ENCODE data around the gene GNA12.

The GNA12 gene

GRCh38 chr7:2761801-2762497 lies 82.2 kb downstream of the GNA12 start:
- Mint-ChIP-seq H3K27me3 (no peaks in the 10 kb centered on the region), H3K4me1 (peaks cover 36% of the 10 kb centered on the region), H3K4me3 (no peak overlapping the region), H3K36me3 (ENCODE audit: insufficient read depth) (peaks cover 3% of the 10 kb centered on the region), H3K27ac (ENCODE audit: low read depth) (no peak overlapping the region), H3K9me3 (no peaks in the 10 kb centered on the region)
- no peak for DNase-seq (ENCODE audit: low spot score in 2 of 2)
- ATAC-seq (replicated peaks; ENCODE audit: extremely low read depth, poor library complexity, severe bottlenecking), result no peak

- H3K4me3 Mint-ChIP-seq, result peak overlapping the region; percentile 37
- DNase-seq (ENCODE audit: low spot score in 2 of 2), result no peak
- H3K9me3 Mint-ChIP-seq, result no peaks in the 10 kb centered on the region
- ATAC-seq (replicated peaks; ENCODE audit: extremely low read depth, poor library complexity, severe bottlenecking), result no peak
- H3K4me1 Mint-ChIP-seq, result peaks cover 36% of the 10 kb centered on the region
- peaks cover 3% of the 10 kb centered on the region for H3K36me3 Mint-ChIP-seq (ENCODE audit: insufficient read depth)
- H3K27me3 Mint-ChIP-seq, result no peaks in the 10 kb centered on the region
- H3K27ac Mint-ChIP-seq (ENCODE audit: low read depth), result peak overlapping the region; percentile 19
Measured at GRCh38 chr7:2761131-2761624, 82.9 kb downstream of the GNA12 start.

- H3K4me1 Mint-ChIP-seq, result peaks cover 36% of the 10 kb centered on the region
- peak overlapping the region; percentile 19 for H3K27ac Mint-ChIP-seq (ENCODE audit: low read depth)
- H3K4me3 Mint-ChIP-seq, result peak overlapping the region; percentile 37
- ATAC-seq (replicated peaks; ENCODE audit: extremely low read depth, poor library complexity, severe bottlenecking), result peak; percentile 47
- H3K9me3 Mint-ChIP-seq, result no peaks in the 10 kb centered on the region
- peak in 1 of 2 donors; percentile 31 for DNase-seq (ENCODE audit: low spot score in 2 of 2)
- no peaks in the 10 kb centered on the region for H3K27me3 Mint-ChIP-seq
- peaks cover 5% of the 10 kb centered on the region for H3K36me3 Mint-ChIP-seq (ENCODE audit: insufficient read depth)
Measured at GRCh38 chr7:2760098-2760889, 83.8 kb downstream of the GNA12 start.

GRCh38 chr7:2759736-2760097 lies 84.4 kb downstream of the GNA12 start:
- ATAC-seq (replicated peaks; ENCODE audit: extremely low read depth, poor library complexity, severe bottlenecking) (no peak), DNase-seq (ENCODE audit: low spot score in 2 of 2) (no peak)
- H3K36me3 Mint-ChIP-seq (ENCODE audit: insufficient read depth), result peaks cover 5% of the 10 kb centered on the region
- no peak overlapping the region for H3K27ac Mint-ChIP-seq (ENCODE audit: low read depth)
- H3K4me1 Mint-ChIP-seq, result peaks cover 36% of the 10 kb centered on the region
- no peaks in the 10 kb centered on the region for H3K27me3 Mint-ChIP-seq
- H3K4me3 Mint-ChIP-seq, result peak overlapping the region; percentile 51
- no peaks in the 10 kb centered on the region for H3K9me3 Mint-ChIP-seq

GRCh38 chr7:2758673-2759616 lies 85.2 kb downstream of the GNA12 start:
- H3K4me3 Mint-ChIP-seq, result peak overlapping the region; percentile 51
- ATAC-seq (replicated peaks; ENCODE audit: extremely low read depth, poor library complexity, severe bottlenecking), result peak; percentile 55

GRCh38 chr7:2757904-2758672 lies 86.0 kb downstream of the GNA12 start:
- peak overlapping the region; percentile 9 for H3K4me3 Mint-ChIP-seq
- ATAC-seq (replicated peaks; ENCODE audit: extremely low read depth, poor library complexity, severe bottlenecking) (peak; percentile 59), DNase-seq (ENCODE audit: low spot score in 2 of 2) (no peak)
- no peaks in the 10 kb centered on the region for H3K27me3 Mint-ChIP-seq
- H3K27ac Mint-ChIP-seq (ENCODE audit: low read depth), result peak overlapping the region; percentile 63
- no peaks in the 10 kb centered on the region for H3K9me3 Mint-ChIP-seq
- peaks cover 36% of the 10 kb centered on the region for H3K4me1 Mint-ChIP-seq
- peaks cover 5% of the 10 kb centered on the region for H3K36me3 Mint-ChIP-seq (ENCODE audit: insufficient read depth)

More at GRCh38 chr7:2758673-2759616, 85.2 kb downstream of the GNA12 start:
- H3K27me3 Mint-ChIP-seq, result no peaks in the 10 kb centered on the region
- no peaks in the 10 kb centered on the region for H3K9me3 Mint-ChIP-seq
- peaks cover 3% of the 10 kb centered on the region for H3K36me3 Mint-ChIP-seq (ENCODE audit: insufficient read depth)
- peaks cover 36% of the 10 kb centered on the region for H3K4me1 Mint-ChIP-seq
- H3K27ac Mint-ChIP-seq (ENCODE audit: low read depth), result peak overlapping the region; percentile 63
- no peak for DNase-seq (ENCODE audit: low spot score in 2 of 2)

- Mint-ChIP-seq H3K4me3 (no peak overlapping the region), H3K9me3 (no peaks in the 10 kb centered on the region), H3K27me3 (no peaks in the 10 kb centered on the region), H3K4me1 (peaks cover 36% of the 10 kb centered on the region), H3K36me3 (ENCODE audit: insufficient read depth) (peaks cover 5% of the 10 kb centered on the region), H3K27ac (ENCODE audit: low read depth) (peak overlapping the region; percentile 63)
- DNase-seq (ENCODE audit: low spot score in 2 of 2) (no peak), ATAC-seq (replicated peaks; ENCODE audit: extremely low read depth, poor library complexity, severe bottlenecking) (no peak)
Measured at GRCh38 chr7:2757361-2757903, 86.7 kb downstream of the GNA12 start.

GRCh38 chr7:2755531-2755930 lies 88.6 kb downstream of the GNA12 start:
- Mint-ChIP-seq H3K4me1 (peaks cover 29% of the 10 kb centered on the region), H3K4me3 (no peak overlapping the region), H3K27ac (ENCODE audit: low read depth) (no peak overlapping the region), H3K27me3 (no peaks in the 10 kb centered on the region), H3K9me3 (no peaks in the 10 kb centered on the region), H3K36me3 (ENCODE audit: insufficient read depth) (peaks cover 5% of the 10 kb centered on the region)
- DNase-seq (ENCODE audit: low spot score in 2 of 2), result no peak
- no peak for ATAC-seq (replicated peaks; ENCODE audit: extremely low read depth, poor library complexity, severe bottlenecking)

- no peaks in the 10 kb centered on the region for H3K9me3 Mint-ChIP-seq
- H3K36me3 Mint-ChIP-seq (ENCODE audit: insufficient read depth), result peaks cover 5% of the 10 kb centered on the region
- DNase-seq (ENCODE audit: low spot score in 2 of 2), result no peak
- H3K27ac Mint-ChIP-seq (ENCODE audit: low read depth), result no peak overlapping the region
- peaks cover 22% of the 10 kb centered on the region for H3K4me1 Mint-ChIP-seq
- no peaks in the 10 kb centered on the region for H3K27me3 Mint-ChIP-seq
- H3K4me3 Mint-ChIP-seq, result no peak overlapping the region
- no peak for ATAC-seq (replicated peaks; ENCODE audit: extremely low read depth, poor library complexity, severe bottlenecking)
Measured at GRCh38 chr7:2754912-2755311, 89.2 kb downstream of the GNA12 start.

- H3K27ac Mint-ChIP-seq (ENCODE audit: low read depth), result no peak overlapping the region
- ATAC-seq (replicated peaks; ENCODE audit: extremely low read depth, poor library complexity, severe bottlenecking) (no peak), DNase-seq (ENCODE audit: low spot score in 2 of 2) (no peak)
- H3K27me3 Mint-ChIP-seq, result no peaks in the 10 kb centered on the region
- H3K36me3 Mint-ChIP-seq (ENCODE audit: insufficient read depth), result peaks cover 5% of the 10 kb centered on the region
- H3K9me3 Mint-ChIP-seq, result no peaks in the 10 kb centered on the region
- H3K4me1 Mint-ChIP-seq, result peaks cover 14% of the 10 kb centered on the region
- H3K4me3 Mint-ChIP-seq, result no peak overlapping the region
Measured at GRCh38 chr7:2754086-2754485, 90.0 kb downstream of the GNA12 start.

- no peak for DNase-seq (ENCODE audit: low spot score in 2 of 2)
- H3K27ac Mint-ChIP-seq (ENCODE audit: low read depth), result no peak overlapping the region
- no peaks in the 10 kb centered on the region for H3K27me3 Mint-ChIP-seq
- ATAC-seq (replicated peaks; ENCODE audit: extremely low read depth, poor library complexity, severe bottlenecking), result no peak
- no peak overlapping the region for H3K4me3 Mint-ChIP-seq
- H3K9me3 Mint-ChIP-seq, result no peaks in the 10 kb centered on the region
- peaks cover 4% of the 10 kb centered on the region for H3K36me3 Mint-ChIP-seq (ENCODE audit: insufficient read depth)
- peaks cover 6% of the 10 kb centered on the region for H3K4me1 Mint-ChIP-seq
Measured at GRCh38 chr7:2753148-2753547, 91.0 kb downstream of the GNA12 start.

Measured in central memory CD8-positive, alpha-beta T cell (primary cell).